ENCODE measurements around the gene LSS. TPM values are rescaled to one million over a fixed set of nuclear protein-coding genes. Genes with fewer than 3 reads are reported as not detected.
A peak's percentile ranks its signal among the peaks of the same experiment; 100 is the strongest.

LSS gene
- total and polyA plus RNA-seq, 10 of the 15 experiments (the other 5 are each of a cell fraction or from before 2014, with no cell fraction given) = 2.9 to 82.4 (median 27.5) TPM

DNA sequence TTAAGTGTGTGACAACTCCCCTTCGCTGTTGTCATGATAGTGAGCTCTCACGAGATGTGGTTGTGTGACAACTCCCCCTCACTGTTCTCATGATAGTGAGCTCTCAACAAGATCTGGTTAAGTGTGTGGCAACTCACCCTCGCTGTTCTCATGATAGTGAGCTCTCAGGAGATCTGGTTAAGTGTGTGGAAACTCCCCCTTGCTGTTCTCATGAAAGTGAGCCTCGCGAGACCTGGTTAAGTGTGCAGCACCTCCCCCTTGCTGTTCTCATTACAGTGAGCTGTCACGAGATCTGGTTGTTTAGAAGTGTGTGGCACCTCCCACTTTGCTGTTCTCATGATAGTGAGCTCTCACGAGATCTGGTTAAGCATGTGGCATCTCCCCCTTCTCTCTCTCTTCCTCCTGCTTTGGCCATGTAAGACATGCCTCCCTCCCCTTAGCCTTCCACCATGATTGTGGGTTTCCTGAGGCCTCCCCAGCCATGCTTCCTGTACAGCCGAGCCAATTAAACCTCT, 25.1 kb upstream of the LSS start:
- H2AFZ ChIP-seq (ENCODE audit: control insufficient read depth, low read depth, low read length) = no peak overlapping the region
- SMC1A ChIA-PET (ENCODE audit: uncharacterized antibody, unreplicated experiment) = interaction anchor here (0.6 to 1.9 kb wide), 7 partner anchors 10 to 328 kb away, joined by 3 to 15 read pairs (median 5); no protein-coding TSS in a partner anchor
- no peak overlapping the region for H3K4me3 ChIP-seq
- POLR2A ChIA-PET = interaction anchor here (0.6 to 1.7 kb wide), 8 partner anchors 10 to 247 kb away, joined by 3 to 9 read pairs (median 4); no protein-coding TSS in a partner anchor
- H3K9me3 ChIP-seq (replicated peaks; ENCODE audit: control insufficient read depth, insufficient read depth, low read length) = no peaks in the 10 kb centered on the region; the same call in 2 of the 3 replicates
- no peaks in the 10 kb centered on the region for H3K27me3 ChIP-seq (replicated peaks in 1 of 2; ENCODE audit: control insufficient read depth in 2 of 2, insufficient read depth in 2 of 2, low read length in 1 of 2)
- no peak overlapping the region for H3K9ac ChIP-seq (ENCODE audit: control insufficient read depth, insufficient read depth, low read length)
- BruUV-seq (replicated peaks) = TSS peak; percentile 39
- peaks cover 15% of the 10 kb centered on the region for H3K4me1 ChIP-seq (ENCODE audit: control insufficient read depth, insufficient read depth, low read length)
- no peaks in the 10 kb centered on the region for H3K79me2 ChIP-seq (ENCODE audit: control insufficient read depth, insufficient read depth, low read length)
- H3K4me2 ChIP-seq (ENCODE audit: control insufficient read depth, insufficient read depth) = no peak overlapping the region
- FAIRE-seq (peak; percentile 27), DNase-seq (ENCODE audit: low read depth, low spot score) (peak; percentile 89), ATAC-seq (peak; percentile 93)
- peaks cover 36 to 53% of the 10 kb centered on the region in 2 experiments for H3K36me3 ChIP-seq (ENCODE audit: control insufficient read depth in 2 of 2, insufficient read depth in 2 of 2, low read length in 1 of 2)
- no peaks in the 10 kb centered on the region for H4K20me1 ChIP-seq (ENCODE audit: control insufficient read depth, insufficient read depth)
- RAD21 ChIA-PET (ENCODE audit: unreplicated experiment) = interaction anchor here (0.9 to 3.5 kb wide), 8 partner anchors 19 to 110 kb away, joined by 3 to 19 read pairs (median 7); partner anchors contain the start of genes LSS, MCM3AP and YBEY
- 49% methylated on average over 8 of the region's 8 CpGs for WGBS (ENCODE audit: insufficient coverage, insufficient replicate concordance, low lambda C conversion rate, missing lambda C conversion rate)
- intact Hi-C loops (cut with micrococcal nuclease; ENCODE audit: unreplicated experiment) (loop anchor here (2.0 to 5.0 kb wide), 2 partner anchors 31 to 69 kb away; partner anchors contain the start of genes C21orf58, MCM3AP and PCNT), in situ Hi-C loops (cut with MboI) (no loop called here)
- CTCF ChIA-PET = interaction anchor here (0.7 to 6.3 kb wide), 9 partner anchors 16 to 167 kb away, joined by 3 to 59 read pairs (median 6); partner anchors contain the start of genes LSS, MCM3AP and YBEY
- peak overlapping the region; percentile 55 for H3K27ac ChIP-seq (ENCODE audit: control insufficient read depth, insufficient read depth)
- TF ChIP-seq MEF2A (IDR thresholded peaks at IDR 0.05; ENCODE audit: insufficient read depth, low read depth, low read length) = no peak
- no peak for TF ChIP-seq TAF1 (IDR thresholded peaks at IDR 0.05; ENCODE audit: borderline replicate concordance, low read depth, low read length)
- TF ChIP-seq, protein P1, sequence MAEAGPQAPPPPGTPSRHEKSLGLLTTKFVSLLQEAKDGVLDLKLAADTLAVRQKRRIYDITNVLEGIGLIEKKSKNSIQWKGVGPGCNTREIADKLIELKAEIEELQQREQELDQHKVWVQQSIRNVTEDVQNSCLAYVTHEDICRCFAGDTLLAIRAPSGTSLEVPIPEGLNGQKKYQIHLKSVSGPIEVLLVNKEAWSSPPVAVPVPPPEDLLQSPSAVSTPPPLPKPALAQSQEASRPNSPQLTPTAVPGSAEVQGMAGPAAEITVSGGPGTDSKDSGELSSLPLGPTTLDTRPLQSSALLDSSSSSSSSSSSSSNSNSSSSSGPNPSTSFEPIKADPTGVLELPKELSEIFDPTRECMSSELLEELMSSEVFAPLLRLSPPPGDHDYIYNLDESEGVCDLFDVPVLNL (IDR thresholded peaks at IDR 0.05; ENCODE audit: low read depth, low read length) = no peak
- TF ChIP-seq, protein P2, sequence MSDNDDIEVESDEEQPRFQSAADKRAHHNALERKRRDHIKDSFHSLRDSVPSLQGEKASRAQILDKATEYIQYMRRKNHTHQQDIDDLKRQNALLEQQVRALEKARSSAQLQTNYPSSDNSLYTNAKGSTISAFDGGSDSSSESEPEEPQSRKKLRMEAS (IDR thresholded peaks at IDR 0.05; ENCODE audit: low read depth, low read length) = no peak; the same call in 1 of the 2 replicates
- TF ChIP-seq RB1 (IDR thresholded peaks at IDR 0.05; ENCODE audit: borderline replicate concordance) = no peak
- peak; percentile 92; the same call in 1 of the 2 replicates for TF ChIP-seq HDGF (IDR thresholded peaks at IDR 0.05)
- TF ChIP-seq, protein P3, sequence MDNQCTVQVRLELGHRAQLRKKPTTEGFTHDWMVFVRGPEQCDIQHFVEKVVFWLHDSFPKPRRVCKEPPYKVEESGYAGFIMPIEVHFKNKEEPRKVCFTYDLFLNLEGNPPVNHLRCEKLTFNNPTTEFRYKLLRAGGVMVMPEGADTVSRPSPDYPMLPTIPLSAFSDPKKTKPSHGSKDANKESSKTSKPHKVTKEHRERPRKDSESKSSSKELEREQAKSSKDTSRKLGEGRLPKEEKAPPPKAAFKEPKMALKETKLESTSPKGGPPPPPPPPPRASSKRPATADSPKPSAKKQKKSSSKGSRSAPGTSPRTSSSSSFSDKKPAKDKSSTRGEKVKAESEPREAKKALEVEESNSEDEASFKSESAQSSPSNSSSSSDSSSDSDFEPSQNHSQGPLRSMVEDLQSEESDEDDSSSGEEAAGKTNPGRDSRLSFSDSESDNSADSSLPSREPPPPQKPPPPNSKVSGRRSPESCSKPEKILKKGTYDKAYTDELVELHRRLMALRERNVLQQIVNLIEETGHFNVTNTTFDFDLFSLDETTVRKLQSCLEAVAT (IDR thresholded peaks at IDR 0.05) = peak; percentile 60; the same call in 1 of the 2 replicates
- TF ChIP-seq PAX8 (IDR thresholded peaks at IDR 0.05) = no peak
- no peak for TF ChIP-seq TCF12 (IDR thresholded peaks at IDR 0.05; ENCODE audit: low read depth, low read length)
- TF ChIP-seq ZNF622 (IDR thresholded peaks at IDR 0.05) = no peak
- TF ChIP-seq, protein P4, sequence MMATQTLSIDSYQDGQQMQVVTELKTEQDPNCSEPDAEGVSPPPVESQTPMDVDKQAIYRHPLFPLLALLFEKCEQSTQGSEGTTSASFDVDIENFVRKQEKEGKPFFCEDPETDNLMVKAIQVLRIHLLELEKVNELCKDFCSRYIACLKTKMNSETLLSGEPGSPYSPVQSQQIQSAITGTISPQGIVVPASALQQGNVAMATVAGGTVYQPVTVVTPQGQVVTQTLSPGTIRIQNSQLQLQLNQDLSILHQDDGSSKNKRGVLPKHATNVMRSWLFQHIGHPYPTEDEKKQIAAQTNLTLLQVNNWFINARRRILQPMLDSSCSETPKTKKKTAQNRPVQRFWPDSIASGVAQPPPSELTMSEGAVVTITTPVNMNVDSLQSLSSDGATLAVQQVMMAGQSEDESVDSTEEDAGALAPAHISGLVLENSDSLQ (IDR thresholded peaks at IDR 0.05) = peak; percentile 71; the same call in 1 of the 2 replicates
- peak; percentile 98 for TF ChIP-seq ZBED1 (IDR thresholded peaks at IDR 0.05; ENCODE audit: borderline replicate concordance)
- peak; percentile 58 for TF ChIP-seq CBFB (IDR thresholded peaks at IDR 0.05; ENCODE audit: low read depth)
- no peak for TF ChIP-seq RCOR1 (conservative IDR thresholded peaks at IDR 0.05; ENCODE audit: low read depth, low read length)
- 0 out of 2 replicates have a peak, but pooled peaks have one; percentile 59 for TF ChIP-seq PML (IDR thresholded peaks at IDR 0.05; ENCODE audit: low read length)
- no peak for TF ChIP-seq STAT3 (IDR thresholded peaks at IDR 0.05; ENCODE audit: low read depth, low read length)
- TF ChIP-seq SP1 (IDR thresholded peaks at IDR 0.05; ENCODE audit: low read depth, low read length) = no peak
- no peak for TF ChIP-seq ZNF217 (IDR thresholded peaks at IDR 0.05)
- TF ChIP-seq, protein P5, sequence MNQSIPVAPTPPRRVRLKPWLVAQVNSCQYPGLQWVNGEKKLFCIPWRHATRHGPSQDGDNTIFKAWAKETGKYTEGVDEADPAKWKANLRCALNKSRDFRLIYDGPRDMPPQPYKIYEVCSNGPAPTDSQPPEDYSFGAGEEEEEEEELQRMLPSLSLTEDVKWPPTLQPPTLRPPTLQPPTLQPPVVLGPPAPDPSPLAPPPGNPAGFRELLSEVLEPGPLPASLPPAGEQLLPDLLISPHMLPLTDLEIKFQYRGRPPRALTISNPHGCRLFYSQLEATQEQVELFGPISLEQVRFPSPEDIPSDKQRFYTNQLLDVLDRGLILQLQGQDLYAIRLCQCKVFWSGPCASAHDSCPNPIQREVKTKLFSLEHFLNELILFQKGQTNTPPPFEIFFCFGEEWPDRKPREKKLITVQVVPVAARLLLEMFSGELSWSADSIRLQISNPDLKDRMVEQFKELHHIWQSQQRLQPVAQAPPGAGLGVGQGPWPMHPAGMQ (IDR thresholded peaks at IDR 0.05; ENCODE audit: borderline replicate concordance) = peak; percentile 76
- 0 out of 2 replicates have a peak, but pooled peaks have one; percentile 58 for TF ChIP-seq NBN (IDR thresholded peaks at IDR 0.05)
- TF ChIP-seq POU2F2 (IDR thresholded peaks at IDR 0.05; ENCODE audit: borderline replicate concordance, low read depth, low read length) = peak; percentile 23; the same call in 1 of the 3 replicates

Measured in GM12878 (cell line).